AG10803 (cell line): ENCODE data around the gene ALG12.

Experiments
- DNase-seq: peaks from one replicate; pipeline ENCODE4 v3.0.0; 2010; ENCODE audit warnings: low read depth
- H3K4me3 ChIP-seq: 2 replicates; pipeline ENCODE4 v1.5.1; 2011; ENCODE audit warnings: mild to moderate bottlenecking, low read length, control low read depth
- TF ChIP-seq, protein P1 (sequence below): conservative IDR thresholded peaks from 2 replicates; pipeline ENCODE4 v1.5.1; 2011; ENCODE audit warnings: mild to moderate bottlenecking, low read length, control low read depth, inconsistent platforms

Gene ALG12

DNA sequence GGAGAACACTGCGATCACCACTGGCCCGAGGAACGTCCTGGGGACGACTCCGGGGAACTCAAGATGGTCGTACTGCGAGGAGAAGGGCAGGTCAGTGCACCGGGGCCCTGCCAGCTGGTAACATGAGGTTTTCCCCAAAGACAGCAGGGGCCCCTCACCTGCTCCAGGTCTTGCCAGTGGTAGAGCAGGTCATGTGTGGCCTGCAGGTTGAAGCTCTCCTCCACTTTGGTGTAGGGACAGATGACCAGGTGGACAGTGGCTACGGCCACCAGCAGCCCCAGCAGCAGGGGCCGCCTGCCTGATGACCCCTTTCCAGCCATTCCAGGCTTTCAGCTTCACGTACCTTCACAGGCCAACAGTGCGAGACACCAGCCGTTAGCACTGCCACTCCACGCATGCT is 4.8 kb downstream of the ALG12 start:
- no peak for DNase-seq
- TF ChIP-seq, protein P1, sequence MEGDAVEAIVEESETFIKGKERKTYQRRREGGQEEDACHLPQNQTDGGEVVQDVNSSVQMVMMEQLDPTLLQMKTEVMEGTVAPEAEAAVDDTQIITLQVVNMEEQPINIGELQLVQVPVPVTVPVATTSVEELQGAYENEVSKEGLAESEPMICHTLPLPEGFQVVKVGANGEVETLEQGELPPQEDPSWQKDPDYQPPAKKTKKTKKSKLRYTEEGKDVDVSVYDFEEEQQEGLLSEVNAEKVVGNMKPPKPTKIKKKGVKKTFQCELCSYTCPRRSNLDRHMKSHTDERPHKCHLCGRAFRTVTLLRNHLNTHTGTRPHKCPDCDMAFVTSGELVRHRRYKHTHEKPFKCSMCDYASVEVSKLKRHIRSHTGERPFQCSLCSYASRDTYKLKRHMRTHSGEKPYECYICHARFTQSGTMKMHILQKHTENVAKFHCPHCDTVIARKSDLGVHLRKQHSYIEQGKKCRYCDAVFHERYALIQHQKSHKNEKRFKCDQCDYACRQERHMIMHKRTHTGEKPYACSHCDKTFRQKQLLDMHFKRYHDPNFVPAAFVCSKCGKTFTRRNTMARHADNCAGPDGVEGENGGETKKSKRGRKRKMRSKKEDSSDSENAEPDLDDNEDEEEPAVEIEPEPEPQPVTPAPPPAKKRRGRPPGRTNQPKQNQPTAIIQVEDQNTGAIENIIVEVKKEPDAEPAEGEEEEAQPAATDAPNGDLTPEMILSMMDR = no peak
- H3K4me3 ChIP-seq = no peak overlapping the region

DNA sequence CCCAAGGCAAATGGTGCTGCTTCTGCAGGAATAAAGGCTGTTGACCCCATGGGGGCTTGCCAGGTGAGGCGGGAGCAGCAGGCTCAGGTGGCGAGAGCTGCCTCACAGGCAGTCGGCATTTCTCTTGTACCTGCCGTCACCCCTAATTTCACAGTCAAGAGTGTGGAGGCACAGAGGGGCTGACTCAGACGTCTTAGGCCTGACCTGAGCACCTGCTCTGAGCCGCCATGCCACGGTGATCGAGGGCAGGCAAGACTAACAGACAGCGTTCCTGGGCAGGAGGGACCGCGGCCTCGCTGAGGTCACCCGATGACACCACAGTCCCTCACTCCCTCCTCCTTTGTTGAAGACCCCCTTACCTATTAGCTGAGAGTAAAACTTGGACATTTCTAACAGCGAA is 5.2 kb downstream of the ALG12 start:
- TF ChIP-seq, protein P1 = no peak
- no peak for DNase-seq
- no peak overlapping the region for H3K4me3 ChIP-seq

DNA sequence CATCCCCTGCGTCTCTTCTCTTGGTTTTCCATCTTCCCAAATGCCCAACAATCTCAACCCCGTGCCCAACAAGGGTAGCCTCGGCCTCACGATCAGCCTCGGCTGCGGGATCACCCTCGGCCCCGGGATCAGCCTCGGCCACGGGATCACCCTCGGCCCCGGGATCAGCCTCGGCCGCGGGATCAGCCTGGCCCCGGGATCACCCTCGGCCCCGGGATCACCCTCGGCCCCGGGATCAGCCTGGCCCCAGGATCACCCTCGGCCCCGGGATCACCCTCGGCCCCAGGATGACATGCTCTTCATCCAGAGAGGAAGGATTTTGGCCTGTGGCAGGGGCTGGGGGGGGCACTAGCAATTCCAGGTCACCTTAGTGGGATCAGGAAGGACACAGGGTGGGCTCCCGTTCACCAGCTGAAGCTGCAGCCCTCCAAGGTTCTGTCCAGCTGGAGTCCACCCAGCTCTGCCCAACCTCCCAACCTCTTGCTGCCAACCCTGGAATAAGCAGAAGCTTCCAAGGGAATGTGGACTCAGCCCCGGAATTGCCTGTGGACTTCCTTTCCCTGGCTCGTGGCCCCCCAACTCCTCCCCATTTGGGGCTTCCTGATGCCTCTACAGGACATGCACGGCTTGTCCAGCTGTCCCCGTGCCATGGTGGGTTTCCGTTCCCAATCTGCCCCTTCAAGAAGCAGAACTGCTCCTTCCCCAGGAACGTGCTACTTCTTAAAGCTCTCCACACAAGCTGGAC is 6.2 kb downstream of the ALG12 start:
- no peak for DNase-seq
- TF ChIP-seq, protein P1 = no peak
- no peak overlapping the region for H3K4me3 ChIP-seq

DNA sequence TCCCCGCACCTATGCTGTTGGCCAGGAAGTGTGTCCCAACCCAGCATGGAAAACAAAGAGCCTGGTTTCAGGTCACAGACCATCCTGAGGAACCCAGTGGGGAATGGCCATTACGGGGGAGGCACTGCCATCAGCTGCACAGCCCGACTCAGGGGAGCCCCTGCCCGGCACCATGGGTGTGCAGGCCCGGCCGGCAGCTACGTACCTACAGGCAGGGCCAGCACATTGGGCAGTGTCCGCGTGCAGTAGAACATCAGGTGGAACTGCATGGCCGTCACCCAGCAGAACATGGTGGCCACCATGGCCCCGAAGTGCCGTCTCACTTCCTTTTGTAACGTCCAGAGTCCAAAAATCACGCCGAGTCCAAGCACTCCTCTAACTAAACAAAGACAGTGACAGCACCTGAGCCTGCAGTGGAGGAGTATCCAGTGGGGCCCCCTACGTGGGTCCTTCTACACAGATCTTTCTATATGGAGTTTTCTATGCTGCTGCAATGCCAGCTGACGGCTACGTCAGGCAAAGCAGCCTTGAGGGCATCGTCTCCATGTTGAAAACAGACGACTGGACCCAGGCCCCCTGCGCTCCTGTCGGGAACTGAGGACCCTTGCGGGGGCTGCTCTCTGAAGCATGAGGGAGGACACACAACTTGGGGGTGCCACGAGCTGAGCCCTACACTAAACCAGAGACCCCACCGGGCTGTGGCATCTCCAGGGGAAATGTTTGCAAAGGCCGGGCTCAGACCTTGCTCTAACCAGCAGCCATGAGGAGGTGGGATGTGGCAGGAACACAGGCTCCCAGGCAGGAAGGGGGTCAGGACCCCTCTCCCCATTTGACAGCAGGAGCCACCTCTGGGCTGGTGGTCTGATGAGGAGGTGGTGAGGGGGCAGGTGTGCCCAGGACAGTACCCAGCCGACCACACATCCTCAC is 7.7 kb downstream of the ALG12 start:
- TF ChIP-seq, protein P1 = no peak
- DNase-seq = no peak
- no peak overlapping the region for H3K4me3 ChIP-seq

DNA sequence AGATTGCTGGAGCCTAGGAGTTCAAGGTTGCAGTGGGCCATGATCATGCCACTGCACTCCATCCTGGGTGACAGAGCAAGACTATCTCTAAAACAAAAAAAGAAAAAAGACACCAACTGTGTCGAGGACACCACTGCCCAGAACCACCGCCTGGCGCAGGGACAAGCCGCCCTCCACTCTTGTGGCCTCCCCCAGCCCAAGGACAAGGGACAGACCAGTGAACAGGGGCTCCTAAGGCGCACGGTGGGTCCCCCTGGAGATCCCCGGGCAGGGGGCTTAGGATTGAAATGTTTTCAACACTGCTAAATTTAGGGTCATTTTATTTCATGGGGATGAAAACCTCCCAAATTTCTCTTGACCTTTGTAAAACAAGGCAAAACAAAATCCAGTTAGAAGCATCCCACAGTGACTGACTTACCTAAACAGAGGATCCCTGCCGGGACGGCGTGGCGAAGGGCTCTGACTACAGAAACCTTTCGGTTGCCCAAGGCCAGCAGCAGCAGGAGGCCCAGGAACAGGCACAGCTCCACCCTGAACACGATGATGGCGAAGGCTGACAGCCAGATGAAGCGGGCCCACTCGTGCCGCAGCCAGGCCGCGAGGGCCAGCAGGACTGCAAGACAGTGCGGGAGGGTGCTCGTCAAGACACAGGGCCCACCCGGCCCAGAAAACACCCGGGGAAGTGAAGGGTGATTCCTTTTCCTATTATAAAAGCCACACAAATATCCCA is 8.6 kb downstream of the ALG12 start:
- H3K4me3 ChIP-seq = no peak overlapping the region
- DNase-seq = no peak
- TF ChIP-seq, protein P1 = no peak

DNA sequence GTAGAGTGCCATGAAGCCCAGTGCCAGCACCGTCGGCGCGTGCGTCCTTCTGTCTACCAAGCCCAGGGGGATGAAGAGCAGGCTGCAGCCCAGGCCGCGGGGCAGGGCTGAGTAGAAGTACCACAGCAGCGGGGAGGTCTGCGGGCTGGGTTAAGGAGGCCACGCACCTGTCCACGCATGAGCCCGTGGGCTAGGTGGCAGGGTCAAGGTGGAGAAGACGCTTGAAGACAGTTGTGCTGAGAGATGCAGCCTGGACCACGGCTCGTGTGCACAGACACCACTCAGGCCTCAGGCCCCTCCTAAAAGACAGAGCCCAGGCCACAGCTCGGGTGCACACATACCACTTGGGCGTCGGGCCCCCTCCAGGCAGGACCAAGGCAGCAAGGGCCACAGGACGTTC is 10.4 kb downstream of the ALG12 start:
- DNase-seq = no peak
- H3K4me3 ChIP-seq = no peak overlapping the region
- TF ChIP-seq, protein P1 = no peak
